ENCODE data around the gene SERPINE2.
A peak's percentile ranks its signal among the peaks of the same experiment; 100 is the strongest.
"Not testable (repeated sequence)": the region's sequence is repeated elsewhere in the genome, so short reads cannot be mapped to it uniquely, and the experiment has no call there.

SERPINE2 gene

GRCh38 chr2:224009605-224010315 is 29.3 kb downstream of the SERPINE2 start:
- FAIRE-seq, result no peak

- no peak for FAIRE-seq
Observed at GRCh38 chr2:224008702-224009261, 30.3 kb downstream of the SERPINE2 start.

GRCh38 chr2:224004105-224004695 is 34.9 kb downstream of the SERPINE2 start:
- no peak for FAIRE-seq

- FAIRE-seq, result not testable (repeated sequence)
Observed at GRCh38 chr2:224000662-224001061, 38.4 kb downstream of the SERPINE2 start.

GRCh38 chr2:223999862-224000261 is 39.2 kb downstream of the SERPINE2 start:
- no peak for FAIRE-seq

GRCh38 chr2:223998948-223999347 is 40.1 kb downstream of the SERPINE2 start:
- no peak for FAIRE-seq

GRCh38 chr2:223997938-223998337 is 41.1 kb downstream of the SERPINE2 start:
- FAIRE-seq, result no peak

- FAIRE-seq, result no peak
Observed at GRCh38 chr2:223996391-223996790, 42.7 kb downstream of the SERPINE2 start.

GRCh38 chr2:223995569-223995968 is 43.5 kb downstream of the SERPINE2 start:
- no peak for FAIRE-seq

- FAIRE-seq, result no peak
Observed at GRCh38 chr2:223994562-223995162, 44.4 kb downstream of the SERPINE2 start.

- FAIRE-seq, result peak; percentile 90
Observed at GRCh38 chr2:223993634-223994232, 45.4 kb downstream of the SERPINE2 start.

GRCh38 chr2:223991611-223992010 is 47.5 kb downstream of the SERPINE2 start:
- FAIRE-seq, result no peak

- FAIRE-seq, result no peak
Observed at GRCh38 chr2:223989856-223990232, 49.2 kb downstream of the SERPINE2 start.

GRCh38 chr2:223989206-223989855 is 49.8 kb downstream of the SERPINE2 start:
- no peak for FAIRE-seq

- FAIRE-seq, result no peak
Observed at GRCh38 chr2:223981241-223981640, 57.8 kb downstream of the SERPINE2 start.

GRCh38 chr2:223980803-223981202 is 58.3 kb downstream of the SERPINE2 start:
- FAIRE-seq, result no peak

- FAIRE-seq, result no peak
Observed at GRCh38 chr2:223980397-223980735, 58.7 kb downstream of the SERPINE2 start.

GRCh38 chr2:223979730-223980396 is 59.2 kb downstream of the SERPINE2 start:
- no peak for FAIRE-seq

GRCh38 chr2:223978451-223978850 is 60.6 kb downstream of the SERPINE2 start:
- FAIRE-seq, result no peak

GRCh38 chr2:223976635-223977226 is 62.4 kb downstream of the SERPINE2 start:
- no peak for FAIRE-seq

GRCh38 chr2:223973606-223974005 is 65.5 kb downstream of the SERPINE2 start:
- FAIRE-seq, result no peak

GRCh38 chr2:223972656-223973102 is 66.4 kb downstream of the SERPINE2 start:
- FAIRE-seq, result no peak
